GM12891 (cell line): ENCODE data around the gene GSTP1.

Experiments used
- POLR2A ChIP-seq: IDR thresholded peaks from 2 replicates; pipeline ENCODE4 v1.6.1; 2011; ENCODE audit warnings: low read depth, low read length, control low read depth
- POLR2AphosphoS5 ChIP-seq: IDR thresholded peaks from 2 replicates; pipeline ENCODE4 v1.6.1; 2011; ENCODE audit warnings: low read depth, low read length, control low read depth
- SPI1 ChIP-seq: IDR thresholded peaks from 2 replicates; pipeline ENCODE4 v1.6.1; 2011; ENCODE audit warnings: low read depth, low read length, control low read depth
- TAF1 ChIP-seq: IDR thresholded peaks from 2 replicates; pipeline ENCODE4 v1.6.1; 2011; ENCODE audit warnings: low read depth, low read length, control low read depth

DNA sequence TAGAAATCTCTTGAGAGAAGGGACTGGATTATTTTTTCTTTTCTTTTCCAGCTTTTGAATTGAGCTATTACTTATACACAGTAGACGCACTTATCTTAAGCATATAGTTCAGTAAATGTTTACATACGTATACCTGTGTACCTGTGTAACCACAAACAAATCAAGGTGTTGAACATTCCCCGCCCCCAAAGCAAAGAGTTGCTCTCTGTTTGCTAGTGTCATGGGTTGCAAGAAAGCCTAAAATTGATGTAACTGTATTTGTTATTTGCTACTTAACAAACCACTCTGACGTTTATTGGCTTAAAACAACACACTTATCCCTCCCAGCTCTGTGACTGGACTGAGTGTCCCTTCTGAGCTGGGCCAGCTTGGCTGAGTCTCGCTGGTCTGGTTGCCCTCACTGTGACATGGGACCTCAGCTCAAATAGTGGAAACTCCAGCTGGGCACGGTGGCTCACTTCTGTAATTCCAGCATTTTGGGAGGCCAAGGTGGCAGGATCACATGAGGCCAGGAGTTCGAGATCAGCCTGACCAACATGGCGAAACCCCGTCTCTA lies 35.0 kb upstream of the GSTP1 start:
- TF ChIP-seq POLR2AphosphoS5, result no peak
- no peak for TF ChIP-seq SPI1
- TF ChIP-seq POLR2A, result no peak
- TF ChIP-seq TAF1, result no peak
